IPS DF 19.7 (cell line): ENCODE measurements around the gene PRUNE2.
"Not testable (repeated sequence)": the region's sequence is repeated elsewhere in the genome, so short reads cannot be mapped to it uniquely, and the experiment has no call there.

Experiments
- DNase-seq: peaks from one replicate; pipeline ENCODE4 v3.0.0-alpha.2; 2013; ENCODE audit warnings: low read depth, low spot score

Gene PRUNE2

DNA sequence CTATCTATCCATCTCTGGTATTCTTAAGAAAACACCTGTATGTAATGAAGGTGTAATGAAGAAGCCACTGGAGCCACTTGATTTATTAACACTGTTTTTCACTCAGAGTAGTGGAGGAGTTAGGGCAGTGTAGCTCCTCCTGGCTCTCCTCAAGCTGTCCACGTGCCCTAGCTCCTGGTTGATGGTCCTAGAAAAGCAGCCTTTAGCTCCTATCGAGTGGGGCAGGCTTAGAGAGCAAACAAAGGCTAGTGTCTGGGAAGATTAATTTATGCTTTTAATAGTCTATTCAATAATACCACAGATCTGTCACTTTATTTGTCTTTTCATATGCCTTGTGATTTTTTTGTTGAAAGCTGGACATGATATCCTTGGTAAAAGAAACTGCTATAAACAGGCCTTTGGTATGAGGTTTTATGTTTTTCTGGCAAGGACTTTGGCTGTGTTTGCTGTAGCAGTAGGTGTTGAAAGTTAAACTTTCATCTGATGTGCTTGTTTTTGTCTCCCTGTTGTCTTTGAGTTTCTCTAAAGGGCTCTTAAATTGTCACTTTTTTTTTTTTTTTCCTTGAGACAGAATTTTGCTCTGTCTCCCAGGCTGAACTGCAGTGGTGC is 305.8 kb downstream of the PRUNE2 start:
- no peak for DNase-seq

DNA sequence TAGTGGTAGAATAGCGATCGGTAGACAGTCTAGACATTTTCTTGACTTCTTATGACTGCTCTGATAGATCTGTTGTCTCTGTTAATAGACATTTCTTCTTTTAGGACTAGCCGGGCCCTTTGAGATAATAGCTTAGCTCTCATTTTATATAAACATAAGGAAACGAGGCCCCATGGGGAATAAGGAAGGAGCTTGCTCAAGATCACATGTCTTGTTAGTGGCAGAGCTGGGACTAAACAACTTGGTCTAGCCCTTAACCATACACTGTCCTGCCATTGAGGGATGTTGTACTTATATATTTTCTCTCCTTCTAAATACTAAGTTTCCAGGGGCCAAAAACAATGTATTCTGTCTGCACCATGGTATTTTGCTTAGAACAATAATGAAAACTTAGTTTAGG is 306.9 kb downstream of the PRUNE2 start:
- DNase-seq = no peak

GRCh38 chr9:76595645-76596044 is 310.3 kb downstream of the PRUNE2 start:
- no peak for DNase-seq

- no peak for DNase-seq
Measured at GRCh38 chr9:76594764-76595424, 311.0 kb downstream of the PRUNE2 start.

GRCh38 chr9:76593961-76594735 is 311.8 kb downstream of the PRUNE2 start:
- not testable (repeated sequence) for DNase-seq

GRCh38 chr9:76592974-76593347 is 313.0 kb downstream of the PRUNE2 start:
- no peak for DNase-seq

DNA sequence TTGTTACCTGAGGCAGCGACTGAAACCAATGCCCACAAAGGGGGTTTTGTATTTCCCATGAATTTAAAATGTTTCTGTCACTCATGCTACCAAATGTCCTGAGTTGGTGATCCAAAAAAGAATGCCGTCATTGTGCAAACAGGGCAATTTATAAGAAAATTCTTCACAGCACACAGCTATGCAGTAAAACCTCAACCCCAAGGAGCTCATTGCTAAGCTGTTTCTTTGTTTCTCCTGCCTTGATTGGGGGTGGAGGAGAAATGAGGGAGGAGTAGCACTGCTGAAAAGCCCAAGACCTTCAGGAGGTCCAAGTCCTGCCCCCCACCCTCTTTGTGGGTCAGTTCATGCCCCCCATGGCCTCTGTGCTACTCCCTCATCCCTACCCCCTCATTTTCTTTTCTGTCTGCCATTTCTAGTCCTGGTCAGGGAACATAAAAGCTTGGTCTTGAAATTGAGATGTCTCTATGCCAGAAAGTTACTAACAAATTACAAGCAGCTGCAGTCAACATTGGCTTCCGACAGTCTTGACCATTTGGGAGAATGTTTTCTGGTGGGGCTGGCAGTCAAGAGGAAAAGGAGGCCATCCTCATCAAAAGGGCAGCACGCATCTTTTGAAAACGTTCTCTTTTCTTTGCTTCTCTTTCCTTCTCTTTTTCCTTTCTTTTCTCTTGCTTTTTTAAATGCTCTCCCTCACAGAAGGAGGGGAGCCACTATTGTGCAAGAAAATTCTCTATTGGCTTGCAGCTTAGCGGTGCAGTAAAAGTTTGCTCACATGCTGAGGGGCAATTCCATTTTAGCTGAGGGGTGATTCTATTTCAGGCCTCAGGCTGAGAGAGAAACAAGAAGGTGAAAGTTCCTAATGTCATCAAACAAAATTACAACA is 313.6 kb downstream of the PRUNE2 start:
- no peak for DNase-seq

GRCh38 chr9:76591256-76591950 is 314.5 kb downstream of the PRUNE2 start:
- DNase-seq = no peak

DNA sequence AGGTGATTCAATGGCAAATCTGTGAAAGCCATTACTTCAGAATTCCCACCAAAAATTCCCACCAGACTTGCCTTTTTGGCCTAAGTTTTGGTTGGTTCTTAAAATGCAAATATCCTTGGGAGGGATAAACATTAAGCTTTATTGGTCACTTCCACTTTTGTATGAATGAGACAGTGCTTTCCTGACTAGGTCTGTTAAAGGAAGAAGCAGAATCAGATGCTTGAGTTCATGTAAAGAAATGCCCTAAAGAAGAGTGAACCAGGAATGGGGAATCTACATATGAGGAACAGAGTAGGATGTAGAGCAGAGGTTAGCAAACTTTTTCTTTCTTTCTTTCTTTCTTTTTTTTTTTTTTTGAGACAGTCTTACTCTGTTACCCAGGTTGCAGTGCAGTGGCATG is 317.6 kb downstream of the PRUNE2 start:
- no peak for DNase-seq

- no peak for DNase-seq
Measured at GRCh38 chr9:76586390-76587314, 319.3 kb downstream of the PRUNE2 start.

GRCh38 chr9:76585487-76586389 is 320.2 kb downstream of the PRUNE2 start:
- DNase-seq = no peak

DNA sequence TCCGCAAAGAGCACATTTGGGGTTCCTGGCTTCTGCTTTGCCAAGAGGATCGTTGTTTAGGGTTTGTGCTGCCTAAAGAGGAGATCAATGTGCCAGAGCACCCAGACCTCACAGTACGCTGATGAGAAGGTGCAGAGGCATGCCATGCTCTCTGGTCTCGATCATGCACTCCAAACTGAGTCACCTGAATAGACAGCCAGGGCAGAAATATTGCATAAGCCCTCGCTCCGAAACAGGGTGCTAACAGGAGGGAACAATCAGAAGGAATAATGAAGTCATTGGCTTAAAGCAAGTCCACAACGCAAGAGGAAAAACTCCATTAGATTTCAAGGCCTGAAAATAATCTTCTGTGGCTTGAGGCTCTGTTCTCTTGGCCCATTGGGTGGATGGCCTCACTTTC is 322.7 kb downstream of the PRUNE2 start:
- DNase-seq = no peak

GRCh38 chr9:76581731-76582130 is 324.2 kb downstream of the PRUNE2 start:
- no peak for DNase-seq

GRCh38 chr9:76580820-76581219 is 325.1 kb downstream of the PRUNE2 start:
- DNase-seq = no peak

GRCh38 chr9:76580188-76580587 is 325.7 kb downstream of the PRUNE2 start:
- DNase-seq = no peak

DNA sequence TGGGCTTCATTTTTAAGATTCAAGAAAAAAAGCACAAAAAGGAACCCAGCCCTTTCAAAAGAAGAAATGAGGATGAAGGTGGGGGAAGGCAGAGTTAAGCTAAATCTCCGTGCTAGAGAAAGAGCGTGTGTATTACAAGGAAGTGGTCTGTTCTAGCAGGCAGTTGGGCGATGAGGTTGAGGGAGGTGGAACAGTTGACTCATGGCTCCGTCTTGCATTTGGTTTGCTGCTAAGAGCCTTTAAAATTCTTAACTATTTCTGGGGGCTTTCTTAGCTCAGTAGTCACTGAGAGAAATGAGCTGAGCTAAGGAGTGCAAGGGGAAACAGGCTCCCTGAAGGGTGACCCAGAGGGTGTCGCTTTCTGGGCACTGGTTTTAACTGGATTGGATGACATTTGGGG is 329.6 kb downstream of the PRUNE2 start:
- no peak for DNase-seq

- no peak for DNase-seq
Measured at GRCh38 chr9:76575761-76576160, 330.2 kb downstream of the PRUNE2 start.

DNA sequence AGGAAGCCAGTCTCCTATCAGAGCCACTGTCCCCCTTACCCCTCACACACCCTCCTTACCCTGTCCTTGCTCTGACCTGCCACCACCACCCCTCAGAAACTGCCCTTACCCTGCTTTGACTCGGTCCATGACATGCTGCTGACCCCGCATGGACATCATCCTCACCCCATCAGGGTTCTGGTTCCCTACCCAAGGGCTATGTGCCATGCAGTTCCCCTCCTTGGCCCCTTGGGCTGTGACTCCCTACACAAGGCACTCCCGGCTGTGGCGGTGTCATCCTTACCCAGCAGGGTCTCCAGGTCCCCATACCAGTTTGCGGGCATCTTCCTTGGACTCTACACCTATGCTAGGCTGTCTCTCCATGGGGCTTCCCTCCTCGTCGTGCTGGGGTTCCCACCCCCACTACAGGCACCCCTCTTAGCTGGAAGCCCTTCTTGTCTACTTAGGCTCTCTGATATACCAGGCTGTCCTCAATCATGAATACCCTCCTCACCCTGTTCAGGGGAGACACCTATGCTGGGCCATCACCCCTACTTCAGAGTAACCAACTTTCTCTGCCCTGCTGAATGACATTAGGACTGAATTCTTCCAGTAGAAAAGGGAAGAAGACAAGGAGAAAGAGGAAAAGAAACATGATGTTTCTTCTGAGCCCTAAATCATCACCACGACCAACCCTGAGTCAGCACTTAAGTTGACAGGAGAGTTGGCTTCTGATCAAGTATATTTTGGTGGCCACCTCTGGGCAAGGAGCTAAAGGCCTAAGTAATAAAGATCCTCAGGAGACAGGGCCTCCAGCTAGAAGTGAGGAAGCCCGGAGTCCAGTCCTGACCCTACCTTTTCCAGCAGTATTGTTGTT is 331.8 kb downstream of the PRUNE2 start:
- no peak for DNase-seq
